ENCODE results near the gene SRGAP3. TPM values are rescaled to one million over a fixed set of nuclear protein-coding genes. Genes with fewer than 3 reads are reported as not detected.
A peak's percentile ranks its signal among the peaks of the same experiment; 100 is the strongest.

SRGAP3 gene
- total RNA-seq, 1 donor from 2014 or later, result 3.9 TPM

GRCh38 chr3:9091486-9092235 is 157.8 kb downstream of the SRGAP3 start:
- no peaks in the 10 kb centered on the region for H3K36me3 Mint-ChIP-seq (ENCODE audit: low read depth, unreplicated experiment)
- H3K9me3 Mint-ChIP-seq (ENCODE audit: unreplicated experiment), result peaks cover 1% of the 10 kb centered on the region
- H3K4me1 Mint-ChIP-seq (ENCODE audit: low read depth, unreplicated experiment), result no peaks in the 10 kb centered on the region
- Histone ChIP-seq H2AFZ (ENCODE audit: low read depth, low read length) (no peak overlapping the region), H3K4me2 (ENCODE audit: low read length) (no peak overlapping the region), H3K79me2 (ENCODE audit: insufficient read depth, low read length) (no peaks in the 10 kb centered on the region), H3K36me3 (ENCODE audit: insufficient read depth, low read length) (no peaks in the 10 kb centered on the region), H3K27ac (ENCODE audit: low read depth, low read length) (no peak overlapping the region), H4K20me1 (ENCODE audit: insufficient read depth, low read length) (no peaks in the 10 kb centered on the region), H3K27me3 (ENCODE audit: insufficient read depth, low read length) (peaks cover 8% of the 10 kb centered on the region), H3K4me3 (ENCODE audit: insufficient read depth, low read depth, low read length) (no peak overlapping the region), H3K9me3 (ENCODE audit: insufficient read depth, low read depth, low read length) (no peaks in the 10 kb centered on the region), H3K9ac (ENCODE audit: low read length) (no peak overlapping the region), H3K4me1 (ENCODE audit: insufficient read depth, low read length) (peaks cover 6% of the 10 kb centered on the region)
- DNase-seq (ENCODE audit: low read depth) (no peak), FAIRE-seq (no peak)
- H3K4me3 Mint-ChIP-seq (ENCODE audit: unreplicated experiment), result no peak overlapping the region
- H3K27ac Mint-ChIP-seq (ENCODE audit: unreplicated experiment), result no peak overlapping the region
- no peak for TF ChIP-seq EZH2 (IDR thresholded peaks at IDR 0.05; ENCODE audit: insufficient read depth, low read length)
- TF ChIP-seq, protein P1, sequence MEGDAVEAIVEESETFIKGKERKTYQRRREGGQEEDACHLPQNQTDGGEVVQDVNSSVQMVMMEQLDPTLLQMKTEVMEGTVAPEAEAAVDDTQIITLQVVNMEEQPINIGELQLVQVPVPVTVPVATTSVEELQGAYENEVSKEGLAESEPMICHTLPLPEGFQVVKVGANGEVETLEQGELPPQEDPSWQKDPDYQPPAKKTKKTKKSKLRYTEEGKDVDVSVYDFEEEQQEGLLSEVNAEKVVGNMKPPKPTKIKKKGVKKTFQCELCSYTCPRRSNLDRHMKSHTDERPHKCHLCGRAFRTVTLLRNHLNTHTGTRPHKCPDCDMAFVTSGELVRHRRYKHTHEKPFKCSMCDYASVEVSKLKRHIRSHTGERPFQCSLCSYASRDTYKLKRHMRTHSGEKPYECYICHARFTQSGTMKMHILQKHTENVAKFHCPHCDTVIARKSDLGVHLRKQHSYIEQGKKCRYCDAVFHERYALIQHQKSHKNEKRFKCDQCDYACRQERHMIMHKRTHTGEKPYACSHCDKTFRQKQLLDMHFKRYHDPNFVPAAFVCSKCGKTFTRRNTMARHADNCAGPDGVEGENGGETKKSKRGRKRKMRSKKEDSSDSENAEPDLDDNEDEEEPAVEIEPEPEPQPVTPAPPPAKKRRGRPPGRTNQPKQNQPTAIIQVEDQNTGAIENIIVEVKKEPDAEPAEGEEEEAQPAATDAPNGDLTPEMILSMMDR (IDR thresholded peaks at IDR 0.05; ENCODE audit: insufficient read depth, low read depth, low read length), result no peak
- peaks cover 13% of the 10 kb centered on the region for H3K27me3 Mint-ChIP-seq (ENCODE audit: low read depth, unreplicated experiment)

GRCh38 chr3:9088441-9089353 is 160.7 kb downstream of the SRGAP3 start:
- Mint-ChIP-seq H3K9me3 (ENCODE audit: unreplicated experiment) (peaks cover 1% of the 10 kb centered on the region), H3K4me1 (ENCODE audit: low read depth, unreplicated experiment) (no peaks in the 10 kb centered on the region), H3K4me3 (ENCODE audit: unreplicated experiment) (no peak overlapping the region), H3K27me3 (ENCODE audit: low read depth, unreplicated experiment) (peaks cover 21% of the 10 kb centered on the region), H3K27ac (ENCODE audit: unreplicated experiment) (no peak overlapping the region), H3K36me3 (ENCODE audit: low read depth, unreplicated experiment) (no peaks in the 10 kb centered on the region)
- Histone ChIP-seq H3K27ac (ENCODE audit: low read depth, low read length) (no peak overlapping the region), H3K27me3 (ENCODE audit: insufficient read depth, low read length) (peaks cover 8% of the 10 kb centered on the region), H3K4me3 (ENCODE audit: insufficient read depth, low read depth, low read length) (no peak overlapping the region), H3K4me2 (ENCODE audit: low read length) (peak overlapping the region; percentile 73), H3K36me3 (ENCODE audit: insufficient read depth, low read length) (no peaks in the 10 kb centered on the region), H3K9me3 (ENCODE audit: insufficient read depth, low read depth, low read length) (no peaks in the 10 kb centered on the region), H3K79me2 (ENCODE audit: insufficient read depth, low read length) (no peaks in the 10 kb centered on the region), H3K4me1 (ENCODE audit: insufficient read depth, low read length) (peaks cover 6% of the 10 kb centered on the region), H2AFZ (ENCODE audit: low read depth, low read length) (no peak overlapping the region), H4K20me1 (ENCODE audit: insufficient read depth, low read length) (no peaks in the 10 kb centered on the region), H3K9ac (ENCODE audit: low read length) (peak overlapping the region; percentile 21)
- DNase-seq (ENCODE audit: low read depth) (peak; percentile 39), FAIRE-seq (no peak)
- TF ChIP-seq, protein P1 (IDR thresholded peaks at IDR 0.05; ENCODE audit: insufficient read depth, low read depth, low read length), result no peak
- TF ChIP-seq EZH2 (IDR thresholded peaks at IDR 0.05; ENCODE audit: insufficient read depth, low read length), result no peak
